Measurements from ENCODE around the gene CBLN3.

Gene CBLN3

DNA sequence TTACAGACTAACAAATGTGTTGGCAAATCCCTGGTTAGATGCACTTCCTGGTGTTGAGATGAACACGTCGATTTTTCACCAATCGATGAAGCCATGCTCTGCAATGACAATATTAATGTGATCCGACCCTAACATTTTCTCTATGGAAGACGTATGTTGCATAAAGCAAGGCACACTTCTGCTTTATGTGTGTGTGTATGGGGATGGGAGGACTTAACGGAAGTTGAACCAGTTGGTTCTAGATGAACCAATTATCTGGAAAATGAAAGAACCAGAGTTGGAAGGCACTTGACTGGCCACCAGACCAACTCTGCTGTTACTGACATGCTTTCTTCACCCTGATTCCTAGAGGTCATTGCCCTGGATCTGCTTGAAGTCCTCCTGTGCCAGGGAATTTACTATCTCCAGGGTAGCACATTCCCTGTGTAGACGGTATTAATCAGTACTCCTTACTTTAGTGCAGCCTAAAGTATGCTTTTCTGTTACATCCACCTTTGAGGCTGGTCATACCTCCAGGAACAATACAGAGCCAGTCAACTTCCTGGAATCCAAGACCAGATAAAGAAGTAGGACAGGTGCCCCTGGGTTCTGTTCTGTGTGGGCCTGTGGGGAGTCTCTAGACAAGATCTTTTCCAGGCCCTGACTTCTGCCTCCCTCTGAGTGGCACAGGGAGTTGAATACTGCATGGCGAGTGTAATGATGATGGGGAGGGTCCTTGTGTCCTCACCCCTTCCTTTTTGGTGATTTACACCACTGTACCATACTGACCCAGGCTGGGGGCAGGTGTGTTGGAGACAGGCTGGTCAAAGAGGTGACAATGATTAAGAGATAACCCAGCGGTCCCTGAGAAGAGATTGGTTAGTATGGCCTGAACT is 9.0 kb upstream of the CBLN3 start:
- DNase-seq (ENCODE audit: low read depth) = no peak
- TF ChIP-seq CTCF (IDR thresholded peaks at IDR 0.05; ENCODE audit: control insufficient read depth, insufficient read depth, low read depth, low read length, missing control alignments) = no peak
- H3K4me3 ChIP-seq (ENCODE audit: control insufficient read depth, low read depth, low read length) = no peak overlapping the region

- no peak for DNase-seq (ENCODE audit: low read depth)
- H3K4me3 ChIP-seq (ENCODE audit: control insufficient read depth, low read depth, low read length) = no peak overlapping the region
- TF ChIP-seq CTCF (IDR thresholded peaks at IDR 0.05; ENCODE audit: control insufficient read depth, insufficient read depth, low read depth, low read length, missing control alignments) = no peak
Observed at GRCh38 chr14:24437736-24438067, 8.2 kb upstream of the CBLN3 start.

DNA sequence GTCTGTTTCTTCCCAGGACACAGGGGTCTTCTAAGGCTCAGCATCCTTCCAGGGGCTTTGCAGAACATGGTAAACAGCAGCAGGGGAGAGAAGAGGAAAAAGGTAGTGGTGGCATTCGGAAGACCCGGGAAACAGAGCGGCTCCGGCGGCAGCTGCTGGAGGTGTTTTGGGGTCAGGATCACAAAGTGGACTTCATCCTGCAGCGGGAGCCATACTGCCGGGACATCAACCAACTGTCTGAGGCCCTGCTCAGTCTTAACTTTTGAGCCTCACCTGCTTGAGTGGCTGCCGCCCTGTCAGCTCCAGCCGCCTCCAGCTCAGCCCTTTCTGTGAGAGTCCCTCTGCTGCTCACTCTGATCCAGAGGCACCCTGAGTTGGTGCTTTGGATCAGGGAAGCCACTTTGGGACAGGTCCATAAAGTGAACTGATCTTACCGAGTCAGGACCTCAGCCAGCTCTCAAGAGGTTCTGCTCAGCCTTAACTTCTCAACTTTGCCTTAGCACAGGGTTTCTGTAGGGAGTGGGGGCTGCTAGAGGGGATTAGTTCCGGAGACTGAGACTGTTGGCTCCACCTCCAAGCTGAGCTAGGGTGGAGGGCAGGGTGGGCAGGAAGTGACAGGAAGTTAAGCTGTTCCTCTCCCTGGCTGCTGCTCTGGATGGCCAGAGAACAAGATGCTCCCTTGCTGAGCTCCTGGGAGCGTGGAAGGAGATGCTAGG is 7.7 kb upstream of the CBLN3 start:
- no peak overlapping the region for H3K4me3 ChIP-seq (ENCODE audit: control insufficient read depth, low read depth, low read length)
- no peak for DNase-seq (ENCODE audit: low read depth)
- TF ChIP-seq CTCF (IDR thresholded peaks at IDR 0.05; ENCODE audit: control insufficient read depth, insufficient read depth, low read depth, low read length, missing control alignments) = no peak

DNA sequence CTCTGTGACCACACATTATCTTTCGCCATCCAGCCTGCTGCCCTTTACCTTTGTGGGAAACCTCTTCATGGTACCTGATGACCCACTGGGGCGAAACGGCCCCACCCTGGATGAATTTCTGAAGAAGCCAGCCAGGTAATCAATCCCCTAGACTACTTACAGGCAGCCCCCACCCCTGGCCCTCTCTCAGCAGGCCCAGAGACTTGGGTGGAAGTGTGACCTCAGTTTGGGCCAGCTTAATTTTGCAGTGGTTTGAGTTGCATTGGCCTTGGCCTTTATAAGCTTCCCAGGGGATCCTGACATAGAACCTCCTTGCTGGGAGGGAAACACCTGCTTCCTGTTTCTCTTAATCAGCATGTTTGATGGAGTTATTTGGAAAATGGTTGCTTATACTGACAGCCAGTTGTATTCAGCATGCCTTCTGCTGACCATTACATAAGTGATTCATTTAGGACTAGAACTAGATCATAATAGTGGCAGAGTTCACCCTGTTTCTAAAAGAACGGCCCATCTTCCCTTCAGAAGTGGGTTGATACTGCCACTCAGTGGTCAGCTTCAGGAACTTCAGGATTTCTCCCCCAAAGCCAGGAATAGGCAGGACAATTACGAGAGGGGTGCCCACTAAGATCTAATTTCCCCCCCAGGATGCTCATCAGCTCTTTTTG is 7.0 kb upstream of the CBLN3 start:
- peak; percentile 77 for TF ChIP-seq CTCF (IDR thresholded peaks at IDR 0.05; ENCODE audit: control insufficient read depth, insufficient read depth, low read depth, low read length, missing control alignments)
- no peak overlapping the region for H3K4me3 ChIP-seq (ENCODE audit: control insufficient read depth, low read depth, low read length)
- DNase-seq (ENCODE audit: low read depth) = peak; percentile 67

DNA sequence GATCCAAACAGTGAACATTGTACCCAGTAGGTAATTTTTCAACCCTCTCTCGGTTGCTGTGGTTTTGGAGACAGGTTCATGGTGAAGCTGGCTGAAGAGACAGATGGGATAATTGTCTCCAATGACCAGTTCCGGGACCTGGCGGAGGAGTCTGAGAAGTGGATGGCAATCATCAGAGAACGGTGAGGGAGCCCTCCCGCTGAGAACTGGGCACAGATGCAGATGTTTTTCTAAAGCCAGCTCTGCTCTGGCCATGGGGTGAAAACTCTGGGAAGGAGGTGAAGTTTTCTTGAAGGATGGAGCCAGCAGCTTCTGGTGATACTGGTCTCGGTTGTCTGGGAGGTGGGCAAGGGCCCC is 6.5 kb upstream of the CBLN3 start:
- DNase-seq (ENCODE audit: low read depth) = no peak

More for the DNA sequence above, 6.5 kb upstream of the CBLN3 start:
- no peak for TF ChIP-seq CTCF (IDR thresholded peaks at IDR 0.05; ENCODE audit: control insufficient read depth, insufficient read depth, low read depth, low read length, missing control alignments)
- H3K4me3 ChIP-seq (ENCODE audit: control insufficient read depth, low read depth, low read length) = no peak overlapping the region

Measured in AG09309 (cell line).